Measurements from ENCODE around the gene MYO7A.

The MYO7A gene

GRCh38 chr11:77202941-77203900 is 75.2 kb downstream of the MYO7A start:
- no peak for DNase-seq

GRCh38 chr11:77203901-77204753 is 76.1 kb downstream of the MYO7A start:
- no peak for DNase-seq

- no peak for DNase-seq
Measured at GRCh38 chr11:77204754-77205466, 76.9 kb downstream of the MYO7A start.

GRCh38 chr11:77205467-77206263 is 77.6 kb downstream of the MYO7A start:
- DNase-seq, result no peak

GRCh38 chr11:77206264-77207018 is 78.4 kb downstream of the MYO7A start:
- no peak for DNase-seq

GRCh38 chr11:77207019-77207485 is 79.0 kb downstream of the MYO7A start:
- no peak for DNase-seq

GRCh38 chr11:77207618-77208313 is 79.7 kb downstream of the MYO7A start:
- DNase-seq, result no peak

- DNase-seq, result no peak
Measured at GRCh38 chr11:77208535-77208934, 80.5 kb downstream of the MYO7A start.

- no peak for DNase-seq
Measured at GRCh38 chr11:77209663-77210062, 81.6 kb downstream of the MYO7A start.

- no peak for DNase-seq
Measured at GRCh38 chr11:77211040-77211451, 83.0 kb downstream of the MYO7A start.

- DNase-seq, result no peak
Measured at GRCh38 chr11:77211594-77212251, 83.7 kb downstream of the MYO7A start.

- no peak for DNase-seq
Measured at GRCh38 chr11:77212314-77213007, 84.4 kb downstream of the MYO7A start.

GRCh38 chr11:77213029-77213579 is 85.1 kb downstream of the MYO7A start:
- DNase-seq, result no peak

- DNase-seq, result no peak
Measured at GRCh38 chr11:77213589-77214428, 85.8 kb downstream of the MYO7A start.

- no peak for DNase-seq
Measured at GRCh38 chr11:77214557-77214956, 86.5 kb downstream of the MYO7A start.

GRCh38 chr11:77215106-77215505 is 87.1 kb downstream of the MYO7A start:
- DNase-seq, result no peak

- no peak for DNase-seq
Measured at GRCh38 chr11:77217156-77217555, 89.1 kb downstream of the MYO7A start.

GRCh38 chr11:77223797-77224196 is 95.8 kb downstream of the MYO7A start:
- no peak for DNase-seq
